ENCODE results near the gene MAP7. TPM values are rescaled to one million over a fixed set of nuclear protein-coding genes. Genes with fewer than 3 reads are reported as not detected.

The MAP7 gene
- total and polyA plus RNA-seq, 2 experiments from 2014 or later, result 44.7 to 49.2 TPM

DNA sequence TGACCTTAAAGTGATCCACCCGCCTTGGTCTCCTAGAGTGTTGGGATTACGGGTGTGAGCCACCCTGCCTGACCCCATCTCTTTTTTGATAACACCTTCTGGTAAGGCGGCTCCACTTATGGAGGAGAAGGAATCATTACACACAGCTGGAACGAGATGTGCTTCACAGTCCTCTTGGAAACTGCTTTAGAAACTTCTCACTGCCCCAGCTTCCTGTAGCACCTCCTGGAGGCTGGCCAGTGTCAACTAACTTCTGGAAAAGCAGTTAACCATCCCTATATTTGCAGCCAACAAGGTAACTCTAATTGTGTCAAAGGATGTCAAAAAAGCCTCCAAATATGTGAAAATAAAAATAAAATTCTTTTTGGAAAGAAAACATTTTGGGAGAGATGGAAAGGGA, 211.7 kb downstream of the MAP7 start (continued):
- TF ChIP-seq REST (IDR thresholded peaks at IDR 0.05; ENCODE audit: unreplicated experiment) (no peak), NANOG (IDR thresholded peaks at IDR 0.05; ENCODE audit: borderline replicate concordance) (no peak), EZH2 (IDR thresholded peaks at IDR 0.05; ENCODE audit: low read depth, unreplicated experiment) (no peak)

DNA sequence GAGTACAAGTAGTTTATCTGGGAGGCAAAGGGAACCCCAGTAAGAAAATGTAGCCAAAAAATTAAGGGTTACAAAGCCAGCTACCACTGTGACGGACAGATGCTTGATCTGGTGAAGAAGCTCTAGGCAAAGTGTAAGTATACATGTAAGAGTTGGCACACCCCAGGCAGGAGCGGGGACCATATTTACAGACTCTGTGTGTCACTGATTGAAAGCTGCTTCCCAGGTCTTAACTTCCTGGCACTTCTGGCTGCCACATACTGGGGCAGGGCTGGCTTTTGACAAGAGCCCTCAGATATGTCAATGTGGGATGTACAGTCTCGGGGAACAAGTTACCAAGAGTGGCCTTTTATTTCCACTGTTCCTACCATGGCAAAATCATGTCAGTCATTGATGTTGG, 212.6 kb downstream of the MAP7 start:
- no peaks in the 10 kb centered on the region for H3K9me2 ChIP-seq (ENCODE audit: insufficient read depth)
- peaks cover 24% of the 10 kb centered on the region for H3K4me1 Mint-ChIP-seq
- H3K4me1 ChIP-seq (ENCODE audit: insufficient read depth), result peaks cover 13% of the 10 kb centered on the region
- ATAC-seq (no peak), DNase-seq (ENCODE audit: low spot score) (no peak)
- no peak overlapping the region for H3K4me3 Mint-ChIP-seq
- H3F3A ChIP-seq (replicated peaks; ENCODE audit: low read depth), result 0 out of 2 replicates have a peak, but pooled peaks cover 2% of the 10 kb centered on the region
- no peaks in the 10 kb centered on the region for H3K36me3 ChIP-seq (ENCODE audit: insufficient read depth)
- peaks cover 5% of the 10 kb centered on the region for H3K27me3 Mint-ChIP-seq (ENCODE audit: insufficient read depth, low read depth, poor library complexity)
- H3K79me2 ChIP-seq (replicated peaks; ENCODE audit: insufficient read depth), result no peaks in the 10 kb centered on the region
- no peaks in the 10 kb centered on the region for H3K27me3 ChIP-seq (ENCODE audit: insufficient read depth)
- no peak overlapping the region for H3K27ac Mint-ChIP-seq
- no peak overlapping the region for H3K4me2 ChIP-seq
- no peak overlapping the region for H3K27ac ChIP-seq (ENCODE audit: low read depth)
- no peaks in the 10 kb centered on the region for H4K20me1 ChIP-seq (replicated peaks; ENCODE audit: insufficient read depth)
- no peaks in the 10 kb centered on the region for H3K9me3 Mint-ChIP-seq
- H3K4me3 ChIP-seq, result no peak overlapping the region
- TF ChIP-seq STAT1 (IDR thresholded peaks at IDR 0.05; ENCODE audit: unreplicated experiment), result no peak
- H3K36me3 Mint-ChIP-seq (ENCODE audit: low read depth), result no peaks in the 10 kb centered on the region
- no peak overlapping the region for H2AFZ ChIP-seq

DNA sequence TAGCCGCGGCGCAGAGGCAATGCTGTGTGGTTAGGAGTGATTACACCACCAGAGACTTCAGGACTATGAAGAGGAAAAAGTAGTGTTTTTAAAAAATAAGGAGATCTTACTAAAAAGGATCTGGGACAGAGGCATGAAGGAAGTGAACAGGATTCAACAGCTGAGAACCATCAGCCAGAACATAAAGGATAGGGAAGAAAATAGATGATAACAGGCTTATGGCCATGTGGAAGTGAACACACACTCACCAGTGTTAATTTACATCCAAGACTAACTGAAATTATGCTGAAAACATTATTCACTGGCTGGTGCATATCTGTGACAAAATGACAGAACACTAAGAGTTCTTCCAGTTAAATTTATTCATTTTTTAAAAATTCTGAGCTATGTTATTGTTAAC, 213.1 kb downstream of the MAP7 start:
- H3K27me3 ChIP-seq (ENCODE audit: insufficient read depth), result no peaks in the 10 kb centered on the region
- Mint-ChIP-seq H3K36me3 (ENCODE audit: low read depth) (no peaks in the 10 kb centered on the region), H3K27me3 (ENCODE audit: insufficient read depth, low read depth, poor library complexity) (peaks cover 5% of the 10 kb centered on the region), H3K27ac (no peak overlapping the region), H3K9me3 (no peaks in the 10 kb centered on the region), H3K4me1 (peaks cover 24% of the 10 kb centered on the region), H3K4me3 (no peak overlapping the region)
- H3K79me2 ChIP-seq (replicated peaks; ENCODE audit: insufficient read depth), result no peaks in the 10 kb centered on the region
- H3K4me3 ChIP-seq, result no peak overlapping the region
- H3K4me1 ChIP-seq (ENCODE audit: insufficient read depth), result peaks cover 13% of the 10 kb centered on the region
- 0 out of 2 replicates have a peak, but pooled peaks cover 2% of the 10 kb centered on the region for H3F3A ChIP-seq (replicated peaks; ENCODE audit: low read depth)
- H2AFZ ChIP-seq, result no peak overlapping the region
- ATAC-seq (no peak), DNase-seq (ENCODE audit: low spot score) (no peak)
- H4K20me1 ChIP-seq (replicated peaks; ENCODE audit: insufficient read depth), result no peaks in the 10 kb centered on the region
- no peak overlapping the region for H3K4me2 ChIP-seq
- no peaks in the 10 kb centered on the region for H3K9me2 ChIP-seq (ENCODE audit: insufficient read depth)
- H3K27ac ChIP-seq (ENCODE audit: low read depth), result no peak overlapping the region
- no peaks in the 10 kb centered on the region for H3K36me3 ChIP-seq (ENCODE audit: insufficient read depth)
- TF ChIP-seq NANOG (IDR thresholded peaks at IDR 0.05; ENCODE audit: borderline replicate concordance) (no peak), EZH2 (IDR thresholded peaks at IDR 0.05; ENCODE audit: low read depth, unreplicated experiment) (no peak), REST (IDR thresholded peaks at IDR 0.05; ENCODE audit: unreplicated experiment) (no peak)
- TF ChIP-seq, protein P1, sequence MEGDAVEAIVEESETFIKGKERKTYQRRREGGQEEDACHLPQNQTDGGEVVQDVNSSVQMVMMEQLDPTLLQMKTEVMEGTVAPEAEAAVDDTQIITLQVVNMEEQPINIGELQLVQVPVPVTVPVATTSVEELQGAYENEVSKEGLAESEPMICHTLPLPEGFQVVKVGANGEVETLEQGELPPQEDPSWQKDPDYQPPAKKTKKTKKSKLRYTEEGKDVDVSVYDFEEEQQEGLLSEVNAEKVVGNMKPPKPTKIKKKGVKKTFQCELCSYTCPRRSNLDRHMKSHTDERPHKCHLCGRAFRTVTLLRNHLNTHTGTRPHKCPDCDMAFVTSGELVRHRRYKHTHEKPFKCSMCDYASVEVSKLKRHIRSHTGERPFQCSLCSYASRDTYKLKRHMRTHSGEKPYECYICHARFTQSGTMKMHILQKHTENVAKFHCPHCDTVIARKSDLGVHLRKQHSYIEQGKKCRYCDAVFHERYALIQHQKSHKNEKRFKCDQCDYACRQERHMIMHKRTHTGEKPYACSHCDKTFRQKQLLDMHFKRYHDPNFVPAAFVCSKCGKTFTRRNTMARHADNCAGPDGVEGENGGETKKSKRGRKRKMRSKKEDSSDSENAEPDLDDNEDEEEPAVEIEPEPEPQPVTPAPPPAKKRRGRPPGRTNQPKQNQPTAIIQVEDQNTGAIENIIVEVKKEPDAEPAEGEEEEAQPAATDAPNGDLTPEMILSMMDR (conservative IDR thresholded peaks at IDR 0.05; ENCODE audit: low read depth in 2 of 2), result no peak
- TF ChIP-seq, protein P2, sequence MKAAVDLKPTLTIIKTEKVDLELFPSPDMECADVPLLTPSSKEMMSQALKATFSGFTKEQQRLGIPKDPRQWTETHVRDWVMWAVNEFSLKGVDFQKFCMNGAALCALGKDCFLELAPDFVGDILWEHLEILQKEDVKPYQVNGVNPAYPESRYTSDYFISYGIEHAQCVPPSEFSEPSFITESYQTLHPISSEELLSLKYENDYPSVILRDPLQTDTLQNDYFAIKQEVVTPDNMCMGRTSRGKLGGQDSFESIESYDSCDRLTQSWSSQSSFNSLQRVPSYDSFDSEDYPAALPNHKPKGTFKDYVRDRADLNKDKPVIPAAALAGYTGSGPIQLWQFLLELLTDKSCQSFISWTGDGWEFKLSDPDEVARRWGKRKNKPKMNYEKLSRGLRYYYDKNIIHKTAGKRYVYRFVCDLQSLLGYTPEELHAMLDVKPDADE (IDR thresholded peaks at IDR 0.05), result no peak
